Measurements from ENCODE around the gene EGFLAM.
A peak's percentile ranks its signal among the peaks of the same experiment; 100 is the strongest.

The EGFLAM gene

DNA sequence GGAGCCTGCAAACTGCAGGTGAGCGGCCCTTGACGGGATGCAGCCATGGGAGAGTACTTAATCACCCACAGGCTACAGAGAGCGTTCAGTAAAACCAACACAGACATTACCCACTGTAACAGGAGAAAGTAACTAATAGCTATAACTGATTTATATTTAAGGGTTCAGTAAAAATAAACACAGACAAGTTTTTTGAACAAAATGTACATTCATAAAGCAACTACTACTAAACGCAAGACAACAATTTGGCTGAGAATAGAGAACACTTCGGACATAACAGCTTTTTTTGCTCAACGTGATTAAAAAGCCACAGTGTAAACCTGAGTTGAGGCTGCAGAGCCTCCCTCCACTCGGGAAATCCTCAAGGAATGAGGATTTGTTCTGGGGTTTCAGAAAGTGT lies 236.4 kb downstream of the EGFLAM start:
- DNase-seq: no peak
- no peak overlapping the region for H3K4me3 ChIP-seq (ENCODE audit: low read depth, low read length)
- no peak overlapping the region for H3K27ac ChIP-seq
- H3K36me3 ChIP-seq: no peaks in the 10 kb centered on the region
- H3K27me3 ChIP-seq (ENCODE audit: insufficient read depth, low read depth, severe bottlenecking): no peaks in the 10 kb centered on the region
- TF ChIP-seq, protein P1, sequence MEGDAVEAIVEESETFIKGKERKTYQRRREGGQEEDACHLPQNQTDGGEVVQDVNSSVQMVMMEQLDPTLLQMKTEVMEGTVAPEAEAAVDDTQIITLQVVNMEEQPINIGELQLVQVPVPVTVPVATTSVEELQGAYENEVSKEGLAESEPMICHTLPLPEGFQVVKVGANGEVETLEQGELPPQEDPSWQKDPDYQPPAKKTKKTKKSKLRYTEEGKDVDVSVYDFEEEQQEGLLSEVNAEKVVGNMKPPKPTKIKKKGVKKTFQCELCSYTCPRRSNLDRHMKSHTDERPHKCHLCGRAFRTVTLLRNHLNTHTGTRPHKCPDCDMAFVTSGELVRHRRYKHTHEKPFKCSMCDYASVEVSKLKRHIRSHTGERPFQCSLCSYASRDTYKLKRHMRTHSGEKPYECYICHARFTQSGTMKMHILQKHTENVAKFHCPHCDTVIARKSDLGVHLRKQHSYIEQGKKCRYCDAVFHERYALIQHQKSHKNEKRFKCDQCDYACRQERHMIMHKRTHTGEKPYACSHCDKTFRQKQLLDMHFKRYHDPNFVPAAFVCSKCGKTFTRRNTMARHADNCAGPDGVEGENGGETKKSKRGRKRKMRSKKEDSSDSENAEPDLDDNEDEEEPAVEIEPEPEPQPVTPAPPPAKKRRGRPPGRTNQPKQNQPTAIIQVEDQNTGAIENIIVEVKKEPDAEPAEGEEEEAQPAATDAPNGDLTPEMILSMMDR (IDR thresholded peaks at IDR 0.05; ENCODE audit: low read depth, low read length): no peak
- no peaks in the 10 kb centered on the region for H3K9me3 ChIP-seq (ENCODE audit: severe bottlenecking)

DNA sequence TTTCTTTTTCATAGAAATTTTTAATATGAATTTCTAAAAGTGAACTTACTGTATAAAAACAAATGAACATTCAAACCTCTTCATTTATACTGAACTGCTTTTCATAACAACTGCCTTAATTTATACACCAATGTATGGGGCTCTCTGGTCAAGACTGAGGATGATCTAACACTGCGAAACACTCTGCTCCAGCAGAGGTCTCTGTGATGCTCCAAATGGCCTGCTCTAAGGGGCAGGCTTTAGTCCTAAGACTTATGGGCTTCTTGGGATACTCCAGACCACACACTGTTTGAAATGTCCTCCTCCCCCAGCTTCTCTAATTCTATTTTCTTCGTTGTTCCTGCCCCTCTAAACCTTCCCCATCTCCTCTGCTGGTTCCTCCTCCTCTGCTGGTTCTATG lies 239.6 kb downstream of the EGFLAM start:
- Histone ChIP-seq H3K27ac (no peak overlapping the region), H3K9me3 (ENCODE audit: severe bottlenecking) (no peaks in the 10 kb centered on the region)
- DNase-seq: peak; percentile 40

DNA sequence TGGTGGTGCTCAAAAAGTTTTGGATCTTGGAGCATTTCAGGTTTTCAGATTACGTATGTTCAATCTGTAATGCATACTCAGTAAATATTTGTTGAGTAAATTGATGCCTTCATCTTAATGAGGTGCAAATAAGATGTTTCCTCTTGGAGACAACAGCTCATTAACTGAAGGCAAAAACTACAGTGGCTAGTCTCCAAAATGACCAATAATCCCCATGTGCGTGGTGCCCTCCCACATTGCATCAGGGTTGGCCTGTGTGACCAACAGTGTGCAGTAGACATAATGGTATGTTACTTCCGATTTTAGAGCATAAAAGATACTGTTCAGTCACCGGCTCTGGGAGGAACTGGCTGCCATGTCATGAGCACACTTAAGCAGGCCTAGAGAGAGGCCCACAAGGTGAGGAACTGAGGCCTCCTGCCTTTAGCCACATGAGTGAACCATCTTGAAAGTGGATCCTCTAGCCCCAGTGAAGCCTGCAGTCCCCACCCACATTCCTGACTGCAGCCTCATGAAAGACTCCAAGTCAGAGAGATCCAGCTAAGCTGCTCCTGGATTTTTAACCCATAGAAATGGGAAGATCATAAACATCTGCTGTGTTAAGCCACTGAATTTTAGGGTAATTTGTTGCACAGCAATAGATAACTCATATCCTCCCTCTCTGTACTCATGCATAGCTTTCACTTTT lies 242.4 kb downstream of the EGFLAM start:
- TF ChIP-seq, protein P1 (IDR thresholded peaks at IDR 0.05; ENCODE audit: low read depth, low read length): no peak
- Histone ChIP-seq H3K27ac (no peak overlapping the region), H3K36me3 (no peaks in the 10 kb centered on the region), H3K4me3 (ENCODE audit: low read depth, low read length) (no peak overlapping the region), H3K9me3 (ENCODE audit: severe bottlenecking) (no peaks in the 10 kb centered on the region), H3K27me3 (ENCODE audit: insufficient read depth, low read depth, severe bottlenecking) (no peaks in the 10 kb centered on the region)
- no peak for DNase-seq

More for the DNA sequence above, 239.6 kb downstream of the EGFLAM start:
- Histone ChIP-seq H3K4me3 (ENCODE audit: low read depth, low read length) (no peak overlapping the region), H3K27me3 (ENCODE audit: insufficient read depth, low read depth, severe bottlenecking) (no peaks in the 10 kb centered on the region), H3K36me3 (no peaks in the 10 kb centered on the region)
- TF ChIP-seq, protein P1 (IDR thresholded peaks at IDR 0.05; ENCODE audit: low read depth, low read length): peak; percentile 45

DNA sequence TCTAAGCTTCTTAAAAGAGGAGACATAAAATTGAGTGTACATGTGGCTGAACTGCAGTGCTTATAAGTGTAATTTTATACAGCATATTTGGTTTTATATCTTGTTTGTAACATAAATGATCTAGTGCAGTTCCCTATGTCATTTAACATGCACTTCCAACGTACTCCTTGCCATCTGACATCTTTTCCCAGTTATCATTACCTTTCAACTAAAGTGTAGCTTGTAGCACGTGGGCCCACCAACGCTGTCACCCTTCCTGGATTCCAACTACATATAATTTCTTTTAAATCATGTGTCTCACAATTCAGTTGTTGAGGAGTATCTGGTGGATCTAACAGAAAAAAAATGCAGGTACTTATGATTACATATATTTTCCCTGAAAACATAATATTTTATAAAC lies 247.9 kb downstream of the EGFLAM start:
- TF ChIP-seq, protein P1 (IDR thresholded peaks at IDR 0.05; ENCODE audit: low read depth, low read length): no peak
- no peak for DNase-seq
- Histone ChIP-seq H3K4me3 (ENCODE audit: low read depth, low read length) (no peak overlapping the region), H3K27me3 (ENCODE audit: insufficient read depth, low read depth, severe bottlenecking) (no peaks in the 10 kb centered on the region), H3K27ac (no peak overlapping the region), H3K9me3 (ENCODE audit: severe bottlenecking) (no peaks in the 10 kb centered on the region), H3K36me3 (no peaks in the 10 kb centered on the region)

DNA sequence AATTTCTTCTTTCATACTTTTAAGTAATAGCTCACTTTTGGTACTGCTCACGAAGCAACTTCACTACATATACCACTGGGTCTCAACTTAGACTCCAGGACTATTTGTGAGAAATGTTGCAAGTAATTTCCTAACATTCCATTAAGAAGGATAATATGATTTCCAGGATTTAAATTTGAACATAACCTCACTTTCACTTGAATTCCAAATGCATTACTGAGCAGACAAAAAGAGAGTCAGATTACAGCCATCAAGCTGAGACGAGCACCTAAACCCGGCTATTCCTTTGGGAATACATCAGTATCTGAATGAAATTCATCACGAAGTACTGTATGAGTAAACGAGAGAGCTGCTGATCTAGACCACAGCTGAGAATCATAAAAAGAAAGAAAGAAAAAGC lies 250.8 kb downstream of the EGFLAM start:
- H3K9me3 ChIP-seq (ENCODE audit: severe bottlenecking): no peaks in the 10 kb centered on the region
- H3K27ac ChIP-seq: no peak overlapping the region
- TF ChIP-seq, protein P1 (IDR thresholded peaks at IDR 0.05; ENCODE audit: low read depth, low read length): no peak
- no peaks in the 10 kb centered on the region for H3K36me3 ChIP-seq
- H3K27me3 ChIP-seq (ENCODE audit: insufficient read depth, low read depth, severe bottlenecking): no peaks in the 10 kb centered on the region
- H3K4me3 ChIP-seq (ENCODE audit: low read depth, low read length): no peak overlapping the region
- DNase-seq: no peak
